Loucy (cell line): ENCODE data around the gene ABCC4.

ENCODE experiments used
- H2AFZ ChIP-seq: fragments of 200-600 bp; sonication (generic); 2 replicates; pipeline ENCODE4 v1.6.0; 2016; ENCODE audit warnings: antibody characterized with exemption, mild to moderate bottlenecking, low read length, moderate library complexity
- H3F3A ChIP-seq: fragments of 200-600 bp; 2 replicates; pipeline ENCODE4 v1.6.0; 2016; ENCODE audit warnings: antibody characterized with exemption, low read depth, mild to moderate bottlenecking
- H3K27me3 ChIP-seq: fragments of 200-600 bp; sonication (generic); 2 replicates; pipeline ENCODE4 v1.6.1; 2014; ENCODE audit warnings: low read length, mild to moderate bottlenecking; ENCODE audit not compliant: insufficient read depth, poor library complexity, severe bottlenecking
- H3K36me3 ChIP-seq: fragments of 200-600 bp; sonication (generic); 2 replicates; pipeline ENCODE4 v1.6.1; 2016; ENCODE audit warnings: low read length; ENCODE audit not compliant: insufficient read depth
- H3K4me1 ChIP-seq: fragments of 200-600 bp; sonication (generic); 2 replicates; pipeline ENCODE4 v1.5.1; 2014; ENCODE audit warnings: low read length, mild to moderate bottlenecking; ENCODE audit not compliant: insufficient read depth, poor library complexity, severe bottlenecking
- H3K4me2 ChIP-seq: fragments of 200-600 bp; sonication (generic); 2 replicates; pipeline ENCODE4 v1.6.0; 2014; ENCODE audit warnings: antibody characterized with exemption, low read length, low read depth, mild to moderate bottlenecking; ENCODE audit not compliant: poor library complexity, severe bottlenecking
- H3K4me3 ChIP-seq: fragments of 200-600 bp; sonication (generic); 2 replicates; pipeline ENCODE4 v1.5.1; 2014; ENCODE audit warnings: low read length, mild to moderate bottlenecking, mixed read lengths; ENCODE audit not compliant: poor library complexity, severe bottlenecking
- H3K79me2 ChIP-seq: fragments of 200-600 bp; sonication (generic); 2 replicates; pipeline ENCODE4 v1.6.1; 2014; ENCODE audit warnings: low read length; ENCODE audit not compliant: insufficient read depth
- H3K9ac ChIP-seq: fragments of 200-600 bp; sonication (generic); 2 replicates; pipeline ENCODE4 v1.6.0; 2014; ENCODE audit warnings: mild to moderate bottlenecking, low read depth, low read length, moderate library complexity; ENCODE audit not compliant: poor library complexity, severe bottlenecking
- H3K9me2 ChIP-seq: fragments of 200-600 bp; sonication (generic); replicated peaks from 2 replicates; pipeline ENCODE4 v1.6.1; 2016; ENCODE audit warnings: low read depth, low read length, mixed read lengths
- H3K9me3 ChIP-seq: fragments of 200-600 bp; sonication (generic); 2 replicates; pipeline ENCODE4 v1.6.1; 2014; ENCODE audit warnings: mild to moderate bottlenecking, antibody characterized with exemption, low read length, low read depth; ENCODE audit not compliant: insufficient read depth
- H4K20me1 ChIP-seq: fragments of 200-600 bp; sonication (generic); 2 replicates; pipeline ENCODE4 v1.6.0; 2014; ENCODE audit warnings: antibody characterized with exemption, low read length, mild to moderate bottlenecking; ENCODE audit not compliant: insufficient read depth, poor library complexity, severe bottlenecking
- CTCF ChIP-seq: fragments of 200-600 bp; sonication (generic); conservative IDR thresholded peaks from 2 replicates; pipeline ENCODE4 v1.5.1; 2014; ENCODE audit warnings: mild to moderate bottlenecking, antibody characterized with exemption, low read length
- EZH2phosphoT487 ChIP-seq: fragments of 200-600 bp; IDR thresholded peaks from 2 replicates; pipeline ENCODE4 v1.6.1; 2018; ENCODE audit warnings: antibody characterized with exemption, mild to moderate bottlenecking, moderate library complexity, borderline replicate concordance

Gene ABCC4

GRCh38 chr13:94999871-95000270 lies 301.4 kb downstream of the ABCC4 start:
- H3K9ac ChIP-seq, result no peak overlapping the region
- H2AFZ ChIP-seq, result no peak overlapping the region
- no peak overlapping the region for H3K4me3 ChIP-seq
- no peak for TF ChIP-seq CTCF
- no peak for TF ChIP-seq EZH2phosphoT487
- H3K79me2 ChIP-seq, result no peaks in the 10 kb centered on the region
- H3K4me1 ChIP-seq, result no peaks in the 10 kb centered on the region
- H3K9me3 ChIP-seq, result no peaks in the 10 kb centered on the region
- no peaks in the 10 kb centered on the region for H3K27me3 ChIP-seq
- no peaks in the 10 kb centered on the region for H3K9me2 ChIP-seq
- no peaks in the 10 kb centered on the region for H3K36me3 ChIP-seq
- H3F3A ChIP-seq, result no peaks in the 10 kb centered on the region
- H3K4me2 ChIP-seq, result no peak overlapping the region
- H4K20me1 ChIP-seq, result no peaks in the 10 kb centered on the region

GRCh38 chr13:94997126-94997525 lies 304.1 kb downstream of the ABCC4 start:
- Histone ChIP-seq H3K27me3 (no peaks in the 10 kb centered on the region), H4K20me1 (no peaks in the 10 kb centered on the region), H3K9ac (no peak overlapping the region), H3K79me2 (no peaks in the 10 kb centered on the region), H3K36me3 (no peaks in the 10 kb centered on the region), H3K9me3 (no peaks in the 10 kb centered on the region), H3K9me2 (no peaks in the 10 kb centered on the region), H3K4me3 (no peak overlapping the region), H3K4me2 (no peak overlapping the region), H3F3A (no peaks in the 10 kb centered on the region), H3K4me1 (no peaks in the 10 kb centered on the region), H2AFZ (no peak overlapping the region)
- TF ChIP-seq EZH2phosphoT487, result no peak
- no peak for TF ChIP-seq CTCF

- no peak for TF ChIP-seq CTCF
- TF ChIP-seq EZH2phosphoT487, result no peak
- H3K9ac ChIP-seq, result no peak overlapping the region
- no peaks in the 10 kb centered on the region for H3K9me2 ChIP-seq
Measured at GRCh38 chr13:94996445-94996844, 304.8 kb downstream of the ABCC4 start.

More at GRCh38 chr13:94996445-94996844, 304.8 kb downstream of the ABCC4 start:
- Histone ChIP-seq H3K79me2 (no peaks in the 10 kb centered on the region), H3K9me3 (no peaks in the 10 kb centered on the region), H4K20me1 (no peaks in the 10 kb centered on the region), H3K4me1 (no peaks in the 10 kb centered on the region), H2AFZ (no peak overlapping the region), H3F3A (no peaks in the 10 kb centered on the region), H3K4me2 (no peak overlapping the region), H3K27me3 (no peaks in the 10 kb centered on the region), H3K36me3 (no peaks in the 10 kb centered on the region), H3K4me3 (no peak overlapping the region)
